Transverse colon (tissue), 4 donors: ENCODE results near the gene ACSF3.

Source experiments
- CTCF ChIP-seq, 5 experiments: fragments of 200-600 bp in 3 of 5; fragments of 450-650 bp in 2 of 5; sonication (generic) in 3 of 5; IDR thresholded peaks; 1 replicate in 2 of 5; 2 replicates in 3 of 5; pipeline ENCODE4 v1.5.1; 2016 to 2017; ENCODE audit warnings: antibody characterized with exemption in 5 of 5, inconsistent platforms in 3 of 5, mild to moderate bottlenecking in 2 of 5, moderate library complexity in 1 of 5
- POLR2A ChIP-seq: fragments of 450-650 bp; IDR thresholded peaks from one replicate; pipeline ENCODE4 v1.6.1; 2016; ENCODE audit warnings: antibody characterized with exemption, mild to moderate bottlenecking, moderate library complexity
- POLR2AphosphoS5 ChIP-seq, 3 donors: sonication (generic); formaldehyde crosslinking; IDR thresholded peaks; one replicate each; pipeline ENCODE4 v1.6.1; 2016; ENCODE audit warnings: antibody characterized with exemption in 3 of 3

- no peak for TF ChIP-seq CTCF (IDR thresholded peaks at IDR 0.05)
- TF ChIP-seq POLR2AphosphoS5 (IDR thresholded peaks at IDR 0.05) = peak; percentile 12 to 65 (median 35)
- TF ChIP-seq POLR2A = no peak
Measured at GRCh38 chr16:89115216-89115861, 21.7 kb downstream of the ACSF3 start.
